ENCODE measurements around the gene JMJD7. TPM values are rescaled to one million over a fixed set of nuclear protein-coding genes. Genes with fewer than 3 reads are reported as not detected.
A peak's percentile ranks its signal among the peaks of the same experiment; 100 is the strongest.

Gene JMJD7
- total RNA-seq, 1 experiment from 2014 or later = 2.8 TPM

- DNase-seq (ENCODE audit: low read depth) = no peak
- in situ Hi-C loops (cut with HindIII; ENCODE audit: low pct_unique_long_range_greater_than_20kb, low sequenced_read_pairs) = no loop called here
These were observed 30.5 kb upstream of the JMJD7 start for GRCh38 chr15:41797201-41797944.

- DNase-seq (ENCODE audit: low read depth) = no peak
- in situ Hi-C loops (cut with HindIII; ENCODE audit: low pct_unique_long_range_greater_than_20kb, low sequenced_read_pairs) = no loop called here
These were observed 29.0 kb upstream of the JMJD7 start for GRCh38 chr15:41798607-41799487.

- no peak for DNase-seq (ENCODE audit: low read depth)
- in situ Hi-C loops (cut with HindIII; ENCODE audit: low pct_unique_long_range_greater_than_20kb, low sequenced_read_pairs) = no loop called here
These were observed 28.4 kb upstream of the JMJD7 start for GRCh38 chr15:41799488-41799805.

GRCh38 chr15:41801185-41801584 lies 26.7 kb upstream of the JMJD7 start:
- no peak for DNase-seq (ENCODE audit: low read depth)
- in situ Hi-C loops (cut with HindIII; ENCODE audit: low pct_unique_long_range_greater_than_20kb, low sequenced_read_pairs) = no loop called here

- in situ Hi-C loops (cut with HindIII; ENCODE audit: low pct_unique_long_range_greater_than_20kb, low sequenced_read_pairs) = no loop called here
- no peak for DNase-seq (ENCODE audit: low read depth)
These were observed 25.9 kb upstream of the JMJD7 start for GRCh38 chr15:41801850-41802455.

GRCh38 chr15:41804361-41804760 lies 23.5 kb upstream of the JMJD7 start:
- no peak for DNase-seq (ENCODE audit: low read depth)
- in situ Hi-C loops (cut with HindIII; ENCODE audit: low pct_unique_long_range_greater_than_20kb, low sequenced_read_pairs) = no loop called here

GRCh38 chr15:41804916-41805666 lies 22.8 kb upstream of the JMJD7 start:
- DNase-seq (ENCODE audit: low read depth) = no peak
- in situ Hi-C loops (cut with HindIII; ENCODE audit: low pct_unique_long_range_greater_than_20kb, low sequenced_read_pairs) = no loop called here

GRCh38 chr15:41805711-41806110 lies 22.2 kb upstream of the JMJD7 start:
- in situ Hi-C loops (cut with HindIII; ENCODE audit: low pct_unique_long_range_greater_than_20kb, low sequenced_read_pairs) = no loop called here
- DNase-seq (ENCODE audit: low read depth) = no peak

GRCh38 chr15:41806291-41807181 lies 21.4 kb upstream of the JMJD7 start:
- peak; percentile 21 for DNase-seq (ENCODE audit: low read depth)
- in situ Hi-C loops (cut with HindIII; ENCODE audit: low pct_unique_long_range_greater_than_20kb, low sequenced_read_pairs) = no loop called here

- no peak for DNase-seq (ENCODE audit: low read depth)
- in situ Hi-C loops (cut with HindIII; ENCODE audit: low pct_unique_long_range_greater_than_20kb, low sequenced_read_pairs) = no loop called here
These were observed 18.8 kb upstream of the JMJD7 start for GRCh38 chr15:41809121-41809520.

- DNase-seq (ENCODE audit: low read depth) = no peak
- in situ Hi-C loops (cut with HindIII; ENCODE audit: low pct_unique_long_range_greater_than_20kb, low sequenced_read_pairs) = no loop called here
These were observed 18.2 kb upstream of the JMJD7 start for GRCh38 chr15:41809526-41810220.

- in situ Hi-C loops (cut with HindIII; ENCODE audit: low pct_unique_long_range_greater_than_20kb, low sequenced_read_pairs) = no loop called here
- peak; percentile 11 for DNase-seq (ENCODE audit: low read depth)
These were observed 17.1 kb upstream of the JMJD7 start for GRCh38 chr15:41810651-41811431.

- DNase-seq (ENCODE audit: low read depth) = peak; percentile 66
- in situ Hi-C loops (cut with HindIII; ENCODE audit: low pct_unique_long_range_greater_than_20kb, low sequenced_read_pairs) = no loop called here
These were observed 16.3 kb upstream of the JMJD7 start for GRCh38 chr15:41811432-41812195.

GRCh38 chr15:41812820-41813375 lies 15.0 kb upstream of the JMJD7 start:
- in situ Hi-C loops (cut with HindIII; ENCODE audit: low pct_unique_long_range_greater_than_20kb, low sequenced_read_pairs) = no loop called here
- DNase-seq (ENCODE audit: low read depth) = no peak

- in situ Hi-C loops (cut with HindIII; ENCODE audit: low pct_unique_long_range_greater_than_20kb, low sequenced_read_pairs) = no loop called here
- DNase-seq (ENCODE audit: low read depth) = no peak
These were observed 14.5 kb upstream of the JMJD7 start for GRCh38 chr15:41813426-41813825.

- in situ Hi-C loops (cut with HindIII; ENCODE audit: low pct_unique_long_range_greater_than_20kb, low sequenced_read_pairs) = no loop called here
- no peak for DNase-seq (ENCODE audit: low read depth)
These were observed 13.4 kb upstream of the JMJD7 start for GRCh38 chr15:41814534-41814933.

Data from Caki2 (cell line).